HS-27A (cell line): ENCODE results near the gene ACKR3.

Experiments
- DNase-seq: peaks from one replicate; pipeline ENCODE4 v3.0.0-alpha.2; 2012; ENCODE audit warnings: low read depth, missing footprints

The ACKR3 gene

DNA sequence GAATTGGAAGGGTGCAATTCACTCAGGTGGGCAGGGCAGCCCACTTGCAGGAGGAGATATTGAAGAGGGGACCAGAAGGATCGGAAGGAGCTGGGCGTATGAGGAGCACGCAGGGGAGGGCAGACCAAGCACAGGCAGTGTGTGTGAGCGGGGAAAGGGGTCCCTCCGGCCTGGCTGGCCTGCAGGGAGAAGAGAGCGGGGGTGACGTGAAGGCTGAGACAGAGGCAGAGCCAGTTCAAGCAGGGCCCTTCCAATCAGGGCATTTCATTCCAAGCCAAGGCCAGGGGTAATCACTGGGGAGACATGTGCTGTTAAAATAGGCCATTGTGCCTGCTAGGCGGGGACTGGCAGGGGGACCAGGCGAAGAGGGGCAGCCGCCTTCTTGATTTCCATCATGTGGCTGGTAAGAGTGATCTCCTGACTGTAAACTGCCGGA, 62.2 kb downstream of the ACKR3 start:
- no peak for DNase-seq
